Spleen (tissue), 11 donors: ENCODE measurements around the gene MAP2K1. TPM values are rescaled to one million over a fixed set of nuclear protein-coding genes. Genes with fewer than 3 reads are reported as not detected.
"Not testable (repeated sequence)": the region's sequence is repeated elsewhere in the genome, so short reads cannot be mapped to it uniquely, and the experiment has no call there.

ENCODE experiments used
- DNase-seq: peaks from one replicate; pipeline ENCODE4 v3.0.0-alpha.2; 2020
- H3K27ac ChIP-seq, 8 donors: fragments of 200-600 bp; sonication (generic) in 7 of 8; 1 replicate in 4 of 8; 2 replicates in 4 of 8; pipeline versions ENCODE4 v1.5.0 to v1.8.0; 2016 to 2021; ENCODE audit warnings: inconsistent platforms in 4 of 8, mild to moderate bottlenecking in 4 of 8, moderate library complexity in 1 of 8
- H3K27me3 ChIP-seq, 7 donors: fragments of 200-600 bp; sonication (generic) in 6 of 7; replicated peaks in 1 of 7; 1 replicate in 4 of 7; 2 replicates in 3 of 7; pipeline versions ENCODE4 v1.5.0 to v1.8.0; 2016 to 2021; ENCODE audit warnings: inconsistent platforms in 3 of 7, mild to moderate bottlenecking in 1 of 7
- H3K36me3 ChIP-seq, 6 donors: fragments of 200-600 bp; sonication (generic) in 5 of 6; 1 replicate in 4 of 6; 2 replicates in 2 of 6; pipeline versions ENCODE4 v1.5.0 to v1.8.0; 2016 to 2021; ENCODE audit warnings: inconsistent platforms in 2 of 6
- H3K4me1 ChIP-seq, 6 donors: fragments of 200-600 bp; sonication (generic) in 5 of 6; 1 replicate in 3 of 6; 2 replicates in 3 of 6; pipeline versions ENCODE4 v1.5.0 to v1.8.0; 2016 to 2021; ENCODE audit warnings: inconsistent platforms in 3 of 6
- H3K4me3 ChIP-seq, 8 donors: fragments of 200-600 bp; sonication (generic) in 7 of 8; 1 replicate in 4 of 8; 2 replicates in 4 of 8; pipeline versions ENCODE4 v1.5.0 to v1.8.0; 2016 to 2021; ENCODE audit warnings: inconsistent platforms in 4 of 8, mild to moderate bottlenecking in 4 of 8, moderate library complexity in 2 of 8
- H3K9me3 ChIP-seq, 8 donors: fragments of 200-600 bp; sonication (generic) in 7 of 8; 1 replicate in 4 of 8; 2 replicates in 4 of 8; pipeline versions ENCODE4 v1.5.0 to v1.8.0; 2016 to 2021; ENCODE audit warnings: inconsistent platforms in 4 of 8
- POLR2A ChIP-seq, 3 donors: fragments of 450-650 bp; IDR thresholded peaks; one replicate each; pipeline ENCODE4 v1.5.1; 2017; ENCODE audit warnings: antibody characterized with exemption in 3 of 3, mild to moderate bottlenecking in 1 of 3
- POLR2AphosphoS5 ChIP-seq, 3 donors: sonication (generic); formaldehyde crosslinking; IDR thresholded peaks; one replicate each; pipeline ENCODE4 v1.5.1; 2017; ENCODE audit warnings: antibody characterized with exemption in 3 of 3
- WGBS, 5 donors: extraction: QIAGEN DNeasy Blood & Tissue Kit in 3 of 5; methylation state at CpG; one replicate each; pipeline versions ENCODE4 v1.1.5 to v1.1.7; 2013 to 2018; 5-methylcytosine and 5-hydroxymethylcytosine counted together
- intact Hi-C: fragments of 100-400 bp; cut with DNase I; formaldehyde crosslinking; loops from one replicate; pipeline ENCODE4 v1.15.0; 2023; ENCODE audit warnings: low total_unique reads
- polyA plus RNA-seq, 3 donors: library from polyadenylated mRNA; stranded (reverse); fragments of 200-250 nt; gene quantifications; one replicate each; pipeline ENCODE4 v1.2.1, GENCODE V29; 2013
- total RNA-seq, 7 donors: library from RNA; depleted of rRNA in 3 of 7; stranded (reverse); fragments of >200 nt in 3 of 7; fragmentation: NEBNext Ultra II Directional in 4 of 7; extraction: Animal tissue kit (Norgen Biotek cat#: 25700) in 4 of 7; gene quantifications; one replicate each; pipeline versions ENCODE4 v1.1.0 to v1.2.1, GENCODE V29; 2016 to 2021
- TF ChIP-seq, protein P1 (sequence below), 11 experiments: fragments of 200-600 bp in 7 of 11; fragments of 450-650 bp in 4 of 11; sonication (generic) in 4 of 11; IDR thresholded peaks in 8 of 11; conservative IDR thresholded peaks in 3 of 11; 1 replicate in 7 of 11; 2 replicates in 4 of 11; pipeline versions ENCODE4 v1.4.0 to v1.8.0; 2016 to 2021; ENCODE audit warnings: antibody characterized with exemption in 11 of 11, inconsistent platforms in 4 of 11, mild to moderate bottlenecking in 1 of 11
- donor health status: healthy with polysubstance abuse.
- donor health status: DM: no; HTN: no; CAD: no; lungs with moderate emphysema.
- donor health status: DM: no; HTN: no; CAD: no.
- donor health status: Bipolar disorder and iron deficiency.
- donor health status: healthy.
- donor health status: DM: no; HTN: no; CAD: no.
- donor health status: DM: yes; HTN: yes; CAD: no.

The MAP2K1 gene
- total and polyA plus RNA-seq, 10 donors = 20.2 to 56.9 (median 40.7) TPM

DNA sequence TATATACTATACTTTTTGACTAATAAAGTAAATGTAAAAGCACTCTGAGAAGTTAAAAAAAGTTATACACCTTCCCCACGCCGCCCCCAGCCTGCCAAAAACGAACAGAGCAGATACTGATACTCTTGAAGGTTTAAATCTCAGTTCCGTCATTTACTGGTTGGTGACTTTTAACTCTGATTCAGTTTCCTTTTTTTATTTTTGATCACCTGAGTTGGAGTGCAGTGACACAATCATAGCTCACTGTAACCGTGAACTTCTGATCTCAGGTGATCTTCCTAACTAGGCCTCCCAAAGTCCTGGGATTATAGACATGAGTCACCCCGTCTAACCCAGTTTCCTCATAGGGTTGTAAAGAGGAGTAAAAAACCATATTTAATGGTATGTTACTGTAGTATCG is 27.0 kb upstream of the MAP2K1 start:
- WGBS, 5 donors = 83 to 87% (median 84%) methylated on average over 7 of the region's 7 CpGs
- intact Hi-C loops = no loop called here

DNA sequence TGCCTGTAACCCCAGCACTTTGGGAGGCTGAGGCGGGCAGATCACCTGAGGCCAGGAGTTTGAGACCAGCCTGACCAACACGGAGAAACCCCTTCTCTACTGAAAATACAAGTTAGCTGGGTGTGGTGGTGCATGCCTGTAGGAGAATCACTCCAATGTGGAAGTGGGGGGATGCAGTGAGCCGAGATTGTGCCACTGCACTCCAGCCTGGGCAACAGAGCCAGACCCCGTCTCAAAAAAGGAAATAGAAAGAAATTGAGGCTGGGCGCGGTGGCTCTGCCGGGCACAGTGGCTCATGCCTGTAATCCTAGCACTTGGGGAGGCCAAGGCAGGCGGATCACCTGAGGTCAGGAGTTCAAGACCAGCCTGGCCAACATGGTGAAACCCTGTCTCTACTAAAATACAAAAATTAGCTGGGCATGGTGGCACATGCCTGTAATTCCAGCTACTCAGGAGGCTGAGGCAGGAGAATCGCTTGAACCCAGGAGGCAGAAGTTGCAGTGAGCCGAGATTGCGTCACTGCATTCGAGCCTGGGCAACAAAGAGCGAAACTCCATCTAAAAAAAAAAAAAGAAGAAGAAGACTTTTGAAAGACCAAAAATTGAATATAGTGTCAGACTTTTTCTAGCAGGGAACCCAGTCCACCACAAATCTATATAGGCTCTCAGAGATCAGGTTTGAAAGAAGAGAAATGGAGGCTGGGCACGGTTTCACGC is 24.8 kb upstream of the MAP2K1 start:
- intact Hi-C loops, H3K27me3 ChIP-seq, H3K4me1 ChIP-seq, H3K36me3 ChIP-seq, DNase-seq, H3K9me3 ChIP-seq, H3K4me3 ChIP-seq: not testable (repeated sequence)
- 76 to 85% (median 82%) methylated on average over 13 to 15 of the region's 15 CpGs for WGBS, 5 donors
- peak overlapping the region in 1 of 8 donors; percentile 18 for H3K27ac ChIP-seq

More for the DNA sequence above, 27.0 kb upstream of the MAP2K1 start:
- Histone ChIP-seq H3K27me3 (no peaks in the 10 kb centered on the region), H3K36me3 (no peaks in the 10 kb centered on the region), H3K27ac (no peak overlapping the region), H3K4me3 (no peak overlapping the region), H3K9me3 (no peaks in the 10 kb centered on the region), H3K4me1 (peaks cover 0 to 22% (median 15%) of the 10 kb centered on the region in 6 donors)
- DNase-seq = no peak
- no peak for TF ChIP-seq POLR2AphosphoS5 (IDR thresholded peaks at IDR 0.05)
- TF ChIP-seq, protein P1, sequence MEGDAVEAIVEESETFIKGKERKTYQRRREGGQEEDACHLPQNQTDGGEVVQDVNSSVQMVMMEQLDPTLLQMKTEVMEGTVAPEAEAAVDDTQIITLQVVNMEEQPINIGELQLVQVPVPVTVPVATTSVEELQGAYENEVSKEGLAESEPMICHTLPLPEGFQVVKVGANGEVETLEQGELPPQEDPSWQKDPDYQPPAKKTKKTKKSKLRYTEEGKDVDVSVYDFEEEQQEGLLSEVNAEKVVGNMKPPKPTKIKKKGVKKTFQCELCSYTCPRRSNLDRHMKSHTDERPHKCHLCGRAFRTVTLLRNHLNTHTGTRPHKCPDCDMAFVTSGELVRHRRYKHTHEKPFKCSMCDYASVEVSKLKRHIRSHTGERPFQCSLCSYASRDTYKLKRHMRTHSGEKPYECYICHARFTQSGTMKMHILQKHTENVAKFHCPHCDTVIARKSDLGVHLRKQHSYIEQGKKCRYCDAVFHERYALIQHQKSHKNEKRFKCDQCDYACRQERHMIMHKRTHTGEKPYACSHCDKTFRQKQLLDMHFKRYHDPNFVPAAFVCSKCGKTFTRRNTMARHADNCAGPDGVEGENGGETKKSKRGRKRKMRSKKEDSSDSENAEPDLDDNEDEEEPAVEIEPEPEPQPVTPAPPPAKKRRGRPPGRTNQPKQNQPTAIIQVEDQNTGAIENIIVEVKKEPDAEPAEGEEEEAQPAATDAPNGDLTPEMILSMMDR (IDR thresholded peaks at IDR 0.05 in 8 of 11, conservative IDR thresholded peaks at IDR 0.05 in 3 of 11) = no peak
- no peak for TF ChIP-seq POLR2A (IDR thresholded peaks at IDR 0.05)

DNA sequence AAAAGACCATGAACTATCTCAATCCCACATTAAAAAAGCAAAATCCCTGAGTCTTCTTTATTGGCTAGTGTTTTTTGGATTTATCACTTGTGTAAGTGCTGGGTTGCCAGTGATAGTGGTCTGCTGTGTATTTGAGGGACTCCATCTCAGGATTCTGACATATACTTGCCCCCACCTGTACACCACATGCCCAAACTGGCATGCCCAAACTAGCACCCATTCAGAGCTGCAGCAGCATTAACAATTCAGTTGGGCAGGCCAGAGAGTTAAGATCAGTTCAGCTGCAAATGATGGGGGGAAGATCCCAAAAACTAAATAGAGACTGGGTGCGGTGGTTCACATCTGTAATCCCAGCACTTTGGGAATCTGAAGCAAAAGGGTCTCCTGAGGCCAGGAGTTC is 23.9 kb upstream of the MAP2K1 start:
- TF ChIP-seq, protein P1 (IDR thresholded peaks at IDR 0.05 in 8 of 11, conservative IDR thresholded peaks at IDR 0.05 in 3 of 11) = no peak
- TF ChIP-seq POLR2A (IDR thresholded peaks at IDR 0.05) = no peak
- TF ChIP-seq POLR2AphosphoS5 (IDR thresholded peaks at IDR 0.05) = no peak
- H3K9me3 ChIP-seq = no peaks in the 10 kb centered on the region
- no peaks in the 10 kb centered on the region for H3K36me3 ChIP-seq
- intact Hi-C loops = no loop called here
- H3K4me1 ChIP-seq = no peaks in the 10 kb centered on the region
- DNase-seq = no peak
- H3K27me3 ChIP-seq = no peaks in the 10 kb centered on the region
- H3K27ac ChIP-seq = no peak overlapping the region
- no peak overlapping the region for H3K4me3 ChIP-seq
- 92 to 100% (median 100%) methylated on average over 1 of the region's 1 CpG for WGBS, 5 donors

DNA sequence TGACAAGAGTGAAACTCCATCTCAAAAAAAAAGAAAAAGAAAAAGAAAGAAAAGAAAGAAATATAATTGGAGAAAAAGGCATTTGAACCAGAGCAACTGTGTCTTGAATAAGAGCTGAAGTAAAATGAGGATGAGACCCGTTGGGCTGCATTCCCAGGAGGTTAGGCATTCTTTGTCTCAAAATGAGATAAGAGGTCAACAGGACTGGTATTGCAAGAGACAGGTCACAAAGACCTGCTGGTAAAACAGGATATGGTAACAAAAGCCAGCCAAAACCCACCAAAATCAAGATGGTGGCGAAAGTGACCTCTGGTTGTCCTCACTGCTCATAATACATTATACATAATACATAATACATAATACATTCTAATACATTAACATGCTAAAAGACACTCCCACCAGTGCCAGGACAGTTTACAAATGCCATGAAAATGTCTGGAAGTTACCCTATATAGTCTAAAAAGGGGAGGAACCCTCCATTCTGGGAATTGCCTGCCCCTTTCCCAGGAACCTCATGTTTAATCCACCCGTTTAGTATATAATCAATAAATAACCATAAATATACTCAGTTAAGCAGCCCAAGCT is 21.7 kb upstream of the MAP2K1 start:
- Histone ChIP-seq H3K27ac (no peak overlapping the region), H3K9me3 (no peaks in the 10 kb centered on the region), H3K4me3 (no peak overlapping the region), H3K4me1 (peaks cover 5 to 8% (median 7%) of the 10 kb centered on the region in 6 donors), H3K27me3 (no peaks in the 10 kb centered on the region), H3K36me3 (no peaks in the 10 kb centered on the region)
- no peak for DNase-seq
- 91 to 92% (median 91%) methylated on average over 3 of the region's 3 CpGs for WGBS, 5 donors
- intact Hi-C loops = no loop called here
- TF ChIP-seq, protein P1 (IDR thresholded peaks at IDR 0.05 in 8 of 11, conservative IDR thresholded peaks at IDR 0.05 in 3 of 11) = no peak
- TF ChIP-seq POLR2AphosphoS5 (IDR thresholded peaks at IDR 0.05) (no peak), POLR2A (IDR thresholded peaks at IDR 0.05) (no peak)
